ENCODE measurements around the gene BTBD18.
"Not testable (repeated sequence)": the region's sequence is repeated elsewhere in the genome, so short reads cannot be mapped to it uniquely, and the experiment has no call there.

- TF ChIP-seq POLR2A (IDR thresholded peaks at IDR 0.05); CTCF (IDR thresholded peaks at IDR 0.05); EP300 (IDR thresholded peaks at IDR 0.05; ENCODE audit: low read depth); POLR2AphosphoS5 (IDR thresholded peaks at IDR 0.05): not testable (repeated sequence)
These were observed 46.2 kb downstream of the BTBD18 start for GRCh38 chr11:57705432-57705831.

All from transverse colon (tissue), 4 donors.